ENCODE measurements around the gene MRPL23.

DNA sequence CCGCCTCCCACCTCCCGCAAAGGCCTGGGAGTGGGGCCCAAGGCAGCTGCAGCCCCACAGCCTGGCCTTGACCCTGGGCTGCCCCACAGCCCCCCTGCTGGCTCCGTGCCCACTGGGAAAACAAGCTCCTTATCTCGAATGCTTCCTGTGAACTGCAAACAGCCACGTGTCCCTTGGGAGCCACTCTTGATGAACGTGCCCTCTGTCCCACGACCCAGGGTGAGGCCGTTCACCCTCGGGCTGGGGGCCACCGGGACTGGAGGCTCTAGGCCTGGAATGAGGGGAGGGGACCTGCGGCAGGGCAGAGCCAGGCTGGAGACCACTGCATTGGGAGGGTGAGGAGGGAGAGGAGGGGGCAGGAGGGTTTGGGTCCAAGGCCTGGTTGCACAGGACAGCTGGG lies 41.0 kb downstream of the MRPL23 start:
- no peak for TF ChIP-seq POLR2AphosphoS5 (IDR thresholded peaks at IDR 0.05)
- TF ChIP-seq, protein P1, sequence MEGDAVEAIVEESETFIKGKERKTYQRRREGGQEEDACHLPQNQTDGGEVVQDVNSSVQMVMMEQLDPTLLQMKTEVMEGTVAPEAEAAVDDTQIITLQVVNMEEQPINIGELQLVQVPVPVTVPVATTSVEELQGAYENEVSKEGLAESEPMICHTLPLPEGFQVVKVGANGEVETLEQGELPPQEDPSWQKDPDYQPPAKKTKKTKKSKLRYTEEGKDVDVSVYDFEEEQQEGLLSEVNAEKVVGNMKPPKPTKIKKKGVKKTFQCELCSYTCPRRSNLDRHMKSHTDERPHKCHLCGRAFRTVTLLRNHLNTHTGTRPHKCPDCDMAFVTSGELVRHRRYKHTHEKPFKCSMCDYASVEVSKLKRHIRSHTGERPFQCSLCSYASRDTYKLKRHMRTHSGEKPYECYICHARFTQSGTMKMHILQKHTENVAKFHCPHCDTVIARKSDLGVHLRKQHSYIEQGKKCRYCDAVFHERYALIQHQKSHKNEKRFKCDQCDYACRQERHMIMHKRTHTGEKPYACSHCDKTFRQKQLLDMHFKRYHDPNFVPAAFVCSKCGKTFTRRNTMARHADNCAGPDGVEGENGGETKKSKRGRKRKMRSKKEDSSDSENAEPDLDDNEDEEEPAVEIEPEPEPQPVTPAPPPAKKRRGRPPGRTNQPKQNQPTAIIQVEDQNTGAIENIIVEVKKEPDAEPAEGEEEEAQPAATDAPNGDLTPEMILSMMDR (IDR thresholded peaks at IDR 0.05), result no peak
